T-helper 9 cell (primary cell): Measurements from ENCODE around the gene MAML3.

ENCODE experiments used
- DNase-seq: peaks from one replicate; pipeline ENCODE4 v3.0.0-alpha.2; 2020

MAML3 gene

DNA sequence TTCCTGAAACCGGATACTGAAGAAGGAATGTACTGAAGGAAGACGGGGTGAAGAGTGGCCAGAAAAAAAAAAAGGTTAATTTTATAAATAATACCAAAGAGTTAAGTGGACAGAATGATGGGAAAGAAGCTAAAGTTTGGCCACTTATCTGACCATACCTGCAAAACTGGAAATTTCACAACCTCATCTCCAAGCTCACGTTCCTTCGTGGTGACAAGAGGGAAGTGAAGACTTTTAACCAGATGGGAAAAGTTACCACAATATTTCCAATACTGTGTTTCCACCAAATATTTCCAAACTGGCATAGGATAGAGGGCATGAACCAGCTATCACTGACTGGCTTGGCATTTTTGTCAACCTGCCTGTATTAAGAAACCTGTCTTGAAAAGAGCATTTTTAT is 56.4 kb downstream of the MAML3 start:
- DNase-seq, result no peak

DNA sequence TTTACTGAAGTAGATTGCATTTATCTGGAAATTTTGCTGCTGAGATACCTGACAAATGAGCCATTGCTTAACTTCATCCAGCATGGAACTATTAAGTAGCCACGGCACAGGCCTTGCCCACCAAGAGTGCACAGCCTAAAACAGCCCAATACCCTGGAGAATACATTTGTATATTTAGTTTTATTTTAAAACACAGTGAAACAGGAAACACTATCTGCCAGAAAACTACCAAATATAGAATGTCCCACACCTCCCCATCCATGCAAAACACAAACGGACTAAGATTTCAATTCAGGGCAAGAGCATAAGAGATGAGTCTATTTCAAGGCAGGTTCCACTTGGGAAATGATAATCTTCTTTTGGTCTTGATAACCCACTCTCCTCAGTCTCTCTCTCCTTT is 57.1 kb downstream of the MAML3 start:
- no peak for DNase-seq

DNA sequence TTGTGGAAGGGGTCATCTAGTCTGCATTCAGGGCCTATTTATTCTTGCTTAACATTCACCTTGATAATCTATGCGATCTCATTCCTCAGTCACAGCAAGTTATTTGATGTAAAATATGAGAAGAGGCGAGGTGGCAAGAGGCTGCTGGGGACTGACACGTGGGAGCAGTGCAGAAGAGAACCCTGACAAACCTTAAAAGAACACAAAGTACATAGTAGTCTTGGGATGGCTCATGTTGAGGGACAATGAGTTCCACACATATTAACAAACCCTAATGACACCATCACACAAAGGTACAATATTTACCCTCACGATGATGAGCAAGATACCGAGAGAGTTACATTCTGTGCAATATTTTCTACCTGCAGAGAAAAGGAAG is 57.5 kb downstream of the MAML3 start:
- no peak for DNase-seq

- peak; percentile 20 for DNase-seq
These were observed 58.1 kb downstream of the MAML3 start for GRCh38 chr4:140095694-140096482.

GRCh38 chr4:140094438-140095420 is 59.3 kb downstream of the MAML3 start:
- peak; percentile 35 for DNase-seq

GRCh38 chr4:140092094-140092851 is 61.7 kb downstream of the MAML3 start:
- no peak for DNase-seq

DNA sequence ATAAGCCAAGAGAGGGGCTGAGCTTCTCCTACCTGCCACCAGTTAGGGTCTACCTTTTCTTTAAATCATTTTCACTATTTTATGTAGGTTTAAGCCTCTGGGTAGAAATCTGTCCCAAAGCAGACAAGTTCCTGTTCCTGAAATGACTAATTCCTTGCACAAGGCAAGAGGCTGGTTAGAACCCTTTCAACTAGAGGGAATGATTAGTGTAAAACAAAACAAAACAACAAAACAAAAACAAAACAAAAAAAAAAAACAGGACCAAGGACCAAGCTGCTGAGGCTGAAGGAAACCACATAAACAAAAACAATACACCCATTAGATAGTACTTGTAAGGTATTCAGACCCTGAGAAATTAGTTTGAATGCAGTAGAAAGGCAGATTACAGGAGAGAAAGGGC is 62.7 kb downstream of the MAML3 start:
- DNase-seq, result no peak

- DNase-seq, result no peak
These were observed 63.7 kb downstream of the MAML3 start for GRCh38 chr4:140090215-140090731.

GRCh38 chr4:140089216-140089615 is 64.8 kb downstream of the MAML3 start:
- DNase-seq, result no peak

GRCh38 chr4:140088323-140088967 is 65.5 kb downstream of the MAML3 start:
- no peak for DNase-seq

DNA sequence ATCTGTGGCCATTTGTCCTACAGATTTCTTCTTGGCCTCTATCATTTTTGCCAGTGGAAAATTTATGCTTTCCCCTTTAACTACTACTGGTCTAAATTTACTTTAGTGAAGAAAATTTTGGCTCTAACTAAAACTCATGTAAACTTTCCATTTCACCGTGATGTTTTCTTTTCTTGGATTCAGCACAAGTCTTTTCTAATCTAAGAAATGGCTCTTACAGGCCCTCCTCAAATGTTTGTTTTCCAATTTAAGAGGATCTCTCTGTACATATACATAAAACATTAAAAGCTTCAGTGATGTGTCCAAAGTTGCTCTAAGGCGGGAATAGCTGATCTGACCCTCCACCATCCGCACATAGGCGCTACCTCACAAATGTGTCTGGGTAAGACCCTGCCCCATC is 68.1 kb downstream of the MAML3 start:
- no peak for DNase-seq

DNA sequence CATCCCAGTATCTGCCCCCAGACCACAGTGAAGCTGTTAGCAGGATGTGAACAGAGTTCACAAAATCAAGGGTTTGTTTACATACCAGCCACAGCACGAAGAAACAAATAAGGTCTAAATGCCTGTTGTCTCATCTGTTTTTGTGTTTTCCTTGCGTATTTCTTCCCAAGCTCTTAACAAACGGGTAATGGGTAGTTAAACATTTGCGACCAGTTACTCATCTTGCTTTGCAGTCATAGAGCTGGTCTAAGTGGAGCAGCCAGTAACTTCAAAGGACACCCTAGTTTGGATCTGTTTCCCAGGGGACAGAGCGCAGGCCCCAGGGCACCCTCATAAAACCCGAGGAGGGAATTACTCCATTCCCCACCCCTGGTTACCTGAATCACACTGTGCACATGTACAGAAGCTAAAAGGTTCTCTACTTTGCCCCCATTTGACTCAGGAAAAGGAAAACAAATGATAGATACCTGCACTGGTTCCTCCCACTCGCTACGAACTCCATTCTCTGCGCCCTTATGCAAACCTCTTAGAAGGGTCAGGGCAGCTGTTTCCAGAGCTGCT is 68.8 kb downstream of the MAML3 start:
- DNase-seq, result no peak

GRCh38 chr4:140084385-140084784 is 69.6 kb downstream of the MAML3 start:
- DNase-seq, result no peak

DNA sequence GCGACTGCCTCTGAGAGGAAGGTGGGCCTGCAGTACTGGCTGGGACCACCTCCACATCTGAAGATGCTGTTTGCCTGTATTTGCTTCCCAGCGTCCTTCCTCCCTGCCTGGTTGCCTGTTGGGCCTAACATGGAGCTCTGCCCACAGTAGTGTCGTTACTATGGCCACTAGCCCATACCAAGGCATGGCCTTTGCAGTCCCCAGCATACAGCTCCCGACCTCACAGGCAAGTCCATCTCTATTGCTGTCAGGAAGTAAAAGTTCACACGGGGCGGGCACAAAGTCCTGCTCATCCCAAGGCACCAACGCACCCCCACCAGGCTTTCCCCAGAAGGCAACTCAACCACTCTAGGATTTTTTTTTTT is 71.6 kb downstream of the MAML3 start:
- DNase-seq, result no peak

GRCh38 chr4:140081641-140082390 is 72.2 kb downstream of the MAML3 start:
- no peak for DNase-seq

DNA sequence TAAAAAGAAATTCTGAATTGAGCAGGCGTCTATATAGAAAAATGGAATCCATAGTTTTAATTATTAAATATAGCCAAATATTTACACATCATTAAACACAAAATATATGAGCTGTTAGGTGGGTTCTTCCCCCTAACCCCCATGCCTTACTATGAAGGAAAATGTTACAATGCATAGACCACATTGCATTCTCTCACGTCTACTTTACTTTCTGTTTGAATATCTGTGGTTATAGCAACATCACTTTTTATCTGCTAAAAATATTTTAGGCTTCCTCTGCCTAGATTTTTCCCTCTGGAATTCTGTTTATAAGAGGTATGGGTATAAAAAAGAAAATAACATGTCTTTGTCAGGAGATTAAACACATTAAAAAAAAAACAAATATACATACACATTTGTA is 73.1 kb downstream of the MAML3 start:
- no peak for DNase-seq

DNA sequence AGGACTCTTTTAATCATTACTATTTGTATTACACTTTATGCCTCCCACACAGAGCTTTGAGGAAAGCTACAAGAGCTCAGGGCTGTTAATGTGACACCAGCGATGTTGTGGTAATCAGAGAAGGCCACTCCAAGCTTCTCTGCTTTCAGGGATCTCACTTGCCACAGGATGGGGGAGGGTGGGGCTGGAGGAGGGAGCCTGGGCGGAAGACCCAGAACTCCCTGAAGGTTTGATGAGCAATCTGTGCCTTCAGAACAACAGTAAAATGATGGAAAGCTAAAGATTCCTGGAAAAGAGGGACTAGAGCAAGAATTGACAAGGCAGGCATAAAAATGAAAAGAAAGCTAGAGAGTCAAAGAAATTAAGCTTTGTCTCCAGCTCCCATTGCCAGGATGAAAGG is 75.6 kb downstream of the MAML3 start:
- no peak for DNase-seq

DNA sequence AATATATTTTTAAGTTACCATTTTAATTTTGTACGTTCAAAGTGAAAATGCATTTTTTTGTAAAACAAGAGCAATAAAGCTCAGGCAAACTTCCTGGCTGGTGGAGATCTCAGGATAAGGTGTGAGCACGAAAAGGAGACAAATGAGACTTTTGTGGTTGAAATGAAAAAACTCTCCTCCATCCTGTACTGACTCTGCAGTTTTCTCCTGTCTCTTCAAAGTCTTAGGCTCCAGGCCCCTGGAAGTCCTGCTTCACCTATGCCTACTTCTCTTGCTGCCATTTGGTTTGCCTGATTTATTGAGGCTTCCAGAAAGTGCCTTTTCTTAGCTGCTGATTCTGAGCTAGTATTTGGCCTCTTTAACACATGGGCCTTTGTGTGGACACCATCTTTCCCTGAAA is 77.7 kb downstream of the MAML3 start:
- no peak for DNase-seq

GRCh38 chr4:140071806-140072205 is 82.2 kb downstream of the MAML3 start:
- peak; percentile 21 for DNase-seq

- no peak for DNase-seq
These were observed 83.0 kb downstream of the MAML3 start for GRCh38 chr4:140070973-140071372.

DNA sequence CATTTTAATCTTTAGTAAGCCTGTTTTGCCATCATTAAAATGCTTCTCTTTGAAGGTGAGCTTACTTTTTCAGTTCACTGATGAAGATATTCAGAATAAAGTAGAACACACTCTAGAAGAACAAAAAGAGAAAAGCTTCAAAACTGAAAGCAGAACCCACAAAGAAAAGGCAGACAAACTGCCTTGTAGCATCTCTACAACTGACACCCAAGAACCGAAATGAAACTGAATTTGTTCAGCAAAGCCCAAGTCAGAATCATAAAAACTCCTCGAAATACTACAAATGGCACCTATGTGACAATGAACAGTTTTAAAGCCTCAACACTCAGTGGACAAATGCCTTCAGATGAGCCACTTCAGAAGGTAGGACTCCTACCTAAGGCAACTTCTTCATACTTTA is 83.6 kb downstream of the MAML3 start:
- DNase-seq, result no peak
